Urinary bladder (tissue), 4 donors: Measurements from ENCODE around the gene AKT3. TPM values are rescaled to one million over a fixed set of nuclear protein-coding genes. Genes with fewer than 3 reads are reported as not detected.
"Not testable (repeated sequence)": the region's sequence is repeated elsewhere in the genome, so short reads cannot be mapped to it uniquely, and the experiment has no call there.

Experiments used
- DNase-seq: peaks from one replicate; pipeline ENCODE4 v3.0.0-alpha.2; 2015; ENCODE audit errors: extremely low spot score
- H3K27ac ChIP-seq: one replicate; pipeline ENCODE4 v1.5.1; 2013; ENCODE audit warnings: low read depth, mild to moderate bottlenecking, moderate library complexity
- H3K36me3 ChIP-seq: one replicate; pipeline ENCODE4 v1.6.1; 2013; ENCODE audit warnings: mild to moderate bottlenecking, moderate library complexity; ENCODE audit not compliant: insufficient read depth
- H3K4me1 ChIP-seq: one replicate; pipeline ENCODE4 v1.6.1; 2013; ENCODE audit warnings: mild to moderate bottlenecking, moderate library complexity; ENCODE audit not compliant: insufficient read depth
- H3K4me3 ChIP-seq: one replicate; pipeline ENCODE4 v1.5.1; 2013; ENCODE audit warnings: low read depth, low read length
- WGBS: extraction: QIAGEN DNeasy Blood & Tissue Kit; methylation state at CpG from one replicate; pipeline ENCODE4 v1.1.7; 2013; 5-methylcytosine and 5-hydroxymethylcytosine counted together
- polyA plus RNA-seq: library from polyadenylated mRNA; stranded (reverse); fragments of 200-250 nt; gene quantifications from one replicate; pipeline ENCODE4 v1.2.3, GENCODE V29; 2013
- total RNA-seq: library from RNA; depleted of rRNA; stranded (reverse); fragments of >200 nt; gene quantifications from one replicate; pipeline ENCODE4 v1.2.3, GENCODE V29; 2014
- donor health status: healthy with polysubstance abuse.
- donor health status: healthy.

Gene AKT3
- total and polyA plus RNA-seq, 2 donors: 43.0 to 94.3 TPM

- H3K27ac ChIP-seq, DNase-seq, H3K4me1 ChIP-seq, H3K36me3 ChIP-seq, H3K4me3 ChIP-seq: not testable (repeated sequence)
- WGBS: no CpG with 5 or more reads among the region's 1 CpG
Measured at GRCh38 chr1:243662169-243662568, 187.9 kb downstream of the AKT3 start.

- peaks cover 2% of the 10 kb centered on the region for H3K36me3 ChIP-seq
- DNase-seq: no peak
- H3K4me1 ChIP-seq: no peaks in the 10 kb centered on the region
- 95% methylated on average over 4 of the region's 4 CpGs for WGBS
- H3K4me3 ChIP-seq: no peak overlapping the region
- no peak overlapping the region for H3K27ac ChIP-seq
Measured at GRCh38 chr1:243658594-243659105, 191.4 kb downstream of the AKT3 start.

GRCh38 chr1:243657793-243658192, 192.2 kb downstream of the AKT3 start:
- H3K4me3 ChIP-seq: no peak overlapping the region
- H3K4me1 ChIP-seq: no peaks in the 10 kb centered on the region
- 99% methylated on average over 1 of the region's 1 CpG for WGBS
- no peak for DNase-seq
- H3K36me3 ChIP-seq: no peaks in the 10 kb centered on the region
- no peak overlapping the region for H3K27ac ChIP-seq

- H3K36me3 ChIP-seq, DNase-seq, H3K4me3 ChIP-seq, H3K4me1 ChIP-seq, H3K27ac ChIP-seq: not testable (repeated sequence)
- 97% methylated on average over 3 of the region's 3 CpGs for WGBS
Measured at GRCh38 chr1:243649530-243649929, 200.5 kb downstream of the AKT3 start.

- no peak for DNase-seq
- H3K36me3 ChIP-seq: peaks cover 3% of the 10 kb centered on the region
- H3K27ac ChIP-seq: no peak overlapping the region
- 98% methylated on average over 2 of the region's 2 CpGs for WGBS
- H3K4me3 ChIP-seq: no peak overlapping the region
- H3K4me1 ChIP-seq: no peaks in the 10 kb centered on the region
Measured at GRCh38 chr1:243646841-243647240, 203.2 kb downstream of the AKT3 start.

GRCh38 chr1:243645281-243645680, 204.8 kb downstream of the AKT3 start:
- H3K36me3 ChIP-seq: peaks cover 3% of the 10 kb centered on the region
- DNase-seq: no peak
- WGBS: 92% methylated on average over 6 of the region's 6 CpGs
- H3K27ac ChIP-seq: no peak overlapping the region
- H3K4me1 ChIP-seq: no peaks in the 10 kb centered on the region
- H3K4me3 ChIP-seq: no peak overlapping the region

- H3K4me3 ChIP-seq: no peak overlapping the region
- DNase-seq: no peak
- WGBS: 75% methylated on average over 5 of the region's 5 CpGs
- no peaks in the 10 kb centered on the region for H3K4me1 ChIP-seq
- no peak overlapping the region for H3K27ac ChIP-seq
- peaks cover 3% of the 10 kb centered on the region for H3K36me3 ChIP-seq
Measured at GRCh38 chr1:243642936-243643335, 207.1 kb downstream of the AKT3 start.

- DNase-seq: no peak
- WGBS: 96% methylated on average over 4 of the region's 4 CpGs
- Histone ChIP-seq H3K36me3 (no peaks in the 10 kb centered on the region), H3K4me1 (no peaks in the 10 kb centered on the region), H3K27ac (no peak overlapping the region), H3K4me3 (no peak overlapping the region)
Measured at GRCh38 chr1:243639027-243639658, 210.9 kb downstream of the AKT3 start.

GRCh38 chr1:243638186-243638585, 211.9 kb downstream of the AKT3 start:
- WGBS: 54% methylated on average over 4 of the region's 4 CpGs
- DNase-seq: no peak
- Histone ChIP-seq H3K27ac (no peak overlapping the region), H3K4me1 (no peaks in the 10 kb centered on the region), H3K36me3 (no peaks in the 10 kb centered on the region), H3K4me3 (no peak overlapping the region)

GRCh38 chr1:243628476-243628907, 221.6 kb downstream of the AKT3 start:
- Histone ChIP-seq H3K4me1 (no peaks in the 10 kb centered on the region), H3K27ac (no peak overlapping the region), H3K4me3 (no peak overlapping the region), H3K36me3 (no peaks in the 10 kb centered on the region)
- WGBS: 100% methylated on average over 2 of the region's 2 CpGs
- no peak for DNase-seq

- Histone ChIP-seq H3K27ac (no peak overlapping the region), H3K4me1 (no peaks in the 10 kb centered on the region), H3K4me3 (no peak overlapping the region), H3K36me3 (no peaks in the 10 kb centered on the region)
- DNase-seq: no peak
- 98% methylated on average over 2 of the region's 2 CpGs for WGBS
Measured at GRCh38 chr1:243623841-243624240, 226.2 kb downstream of the AKT3 start.

- Histone ChIP-seq H3K27ac (no peak overlapping the region), H3K36me3 (no peaks in the 10 kb centered on the region), H3K4me3 (no peak overlapping the region), H3K4me1 (no peaks in the 10 kb centered on the region)
- DNase-seq: no peak
- 96% methylated on average over 2 of the region's 2 CpGs for WGBS
Measured at GRCh38 chr1:243621973-243622372, 228.1 kb downstream of the AKT3 start.

GRCh38 chr1:243620096-243620495, 229.9 kb downstream of the AKT3 start:
- no peak for DNase-seq
- Histone ChIP-seq H3K4me1 (no peaks in the 10 kb centered on the region), H3K36me3 (no peaks in the 10 kb centered on the region), H3K27ac (no peak overlapping the region), H3K4me3 (no peak overlapping the region)
- WGBS: 91% methylated on average over 3 of the region's 3 CpGs

- H3K4me1 ChIP-seq: no peaks in the 10 kb centered on the region
- no peak overlapping the region for H3K27ac ChIP-seq
- no peak for DNase-seq
- H3K4me3 ChIP-seq: no peak overlapping the region
- H3K36me3 ChIP-seq: no peaks in the 10 kb centered on the region
- WGBS: 98% methylated on average over 2 of the region's 2 CpGs
Measured at GRCh38 chr1:243609698-243610097, 240.3 kb downstream of the AKT3 start.
